ENCODE measurements around the gene CP. TPM values are rescaled to one million over a fixed set of nuclear protein-coding genes. Genes with fewer than 3 reads are reported as not detected.

Gene CP
- total and polyA plus RNA-seq, 4 donors: 565 to 1,748 (median 1,277) TPM

Other genes starting within 250 kb of the CP start
- gene GYG1, start 230.3 kb downstream of the CP start, total RNA-seq: 10 to 100 TPM in 1 of 2 donors, 1 to 10 TPM in 1; 9.2 to 16.6 TPM
- 10 to 100 TPM; 10.2 to 16.7 TPM for gene GYG1, start 230.3 kb downstream of the CP start, polyA plus RNA-seq
- 10 to 100 TPM; 15.6 to 31.7 TPM for gene HLTF, start 135.3 kb downstream of the CP start, total RNA-seq
- 10 to 100 TPM in 1 of 2 donors, 1 to 10 TPM in 1; 4.1 to 18.4 TPM for gene HLTF, start 135.3 kb downstream of the CP start, polyA plus RNA-seq
- gene HPS3, start 92.2 kb downstream of the CP start, total RNA-seq: 1 to 10 TPM; 6.5 to 9.9 TPM
- 1 to 10 TPM; 4.4 to 8.9 TPM for gene HPS3, start 92.2 kb downstream of the CP start, polyA plus RNA-seq
- 10 to 100 TPM in 1 of 2 donors, 1 to 10 TPM in 1; 5.1 to 12.6 TPM for gene TM4SF18, start 111.8 kb upstream of the CP start, total RNA-seq
- 1 to 10 TPM; 4.9 to 7.7 TPM for gene TM4SF18, start 111.8 kb upstream of the CP start, polyA plus RNA-seq
- gene TM4SF1, start 155.8 kb upstream of the CP start, total RNA-seq: 10 to 100 TPM; 21.5 to 31.5 TPM
- gene TM4SF1, start 155.8 kb upstream of the CP start, polyA plus RNA-seq: 10 to 100 TPM; 20.0 to 28.8 TPM

Measured in liver (tissue), 4 donors.